Nucleus accumbens (tissue), 56 donors: Measurements from ENCODE around the gene CSNK1E.
"Not testable (repeated sequence)": the region's sequence is repeated elsewhere in the genome, so short reads cannot be mapped to it uniquely, and the experiment has no call there.

ENCODE experiments used
- DNase-seq, 56 donors: peaks; one replicate each; lab custom pipeline; 2025; lab: John Stamatoyannopoulos, UW

The CSNK1E gene

DNA sequence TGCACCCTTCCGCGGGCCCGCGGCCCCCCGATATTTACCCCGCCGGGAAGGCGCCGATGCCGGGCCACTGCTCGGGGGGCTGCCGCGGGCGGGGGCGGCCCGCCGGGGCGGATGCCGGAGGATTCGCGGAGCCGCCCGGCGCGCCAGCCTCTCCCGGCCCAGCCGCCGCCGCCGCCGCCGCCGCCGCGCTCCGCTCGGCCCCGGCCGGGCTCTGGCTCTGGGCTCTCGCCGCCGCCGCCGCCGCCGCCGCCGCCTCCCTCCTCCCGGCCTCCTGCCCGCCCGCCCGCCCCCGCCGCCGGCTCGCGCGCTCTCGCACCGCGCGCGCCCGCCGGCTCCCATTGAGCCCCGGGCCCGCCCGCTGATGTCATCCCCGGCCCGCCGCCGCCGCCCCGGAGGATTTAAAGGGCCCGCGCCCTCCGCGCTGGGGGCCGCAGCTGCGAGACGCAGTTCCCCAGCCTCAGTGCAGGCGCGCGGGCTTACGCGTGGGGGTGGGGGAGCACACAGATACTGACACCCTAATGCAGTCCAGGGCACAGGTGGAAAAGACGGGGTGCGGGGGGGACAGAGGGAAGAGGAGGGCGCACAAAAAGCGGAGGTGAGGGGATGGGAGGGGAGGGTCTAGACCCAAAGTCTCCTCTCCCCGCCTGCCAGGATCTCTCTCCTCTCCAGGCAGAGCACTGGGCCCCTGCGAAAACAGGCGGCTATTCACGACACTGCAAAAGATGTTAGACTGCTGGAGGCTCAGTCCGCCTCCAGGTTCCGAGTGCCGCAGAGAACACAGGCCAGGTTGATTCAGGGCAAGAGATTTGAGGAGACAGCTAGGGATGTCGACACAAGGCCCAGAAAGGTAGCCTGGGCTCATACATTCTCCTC lies at the start of gene CSNK1E:
Gene CSNK1E, minus strand, starts transcription at position 312 of the 873 bp plus-strand sequence. CDS start 3,276 bp downstream, outside the sequence.
- peak in 52 of 56 donors; percentile 22 to 90 (median 70) for DNase-seq

DNA sequence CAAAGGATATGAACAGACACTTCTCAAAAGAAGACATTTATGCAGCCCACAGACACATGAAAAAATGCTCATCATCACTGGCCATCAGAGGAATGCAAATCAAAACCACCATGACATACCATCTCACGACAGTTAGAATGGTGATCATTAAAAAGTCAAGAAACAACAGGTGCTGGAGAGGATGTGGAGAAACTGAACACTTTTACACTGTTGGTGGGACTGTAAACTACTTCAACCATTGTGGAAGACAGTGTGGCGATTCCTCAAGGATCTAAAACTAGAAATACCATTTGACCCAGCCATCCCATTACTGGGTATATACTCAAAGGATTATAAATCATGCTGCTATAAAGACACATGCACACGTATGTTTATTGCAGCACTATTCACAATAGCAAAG lies 48.6 kb upstream of the CSNK1E start:
- not testable (repeated sequence) for DNase-seq

GRCh38 chr22:38365174-38365573 lies 47.9 kb upstream of the CSNK1E start:
- not testable (repeated sequence) for DNase-seq

GRCh38 chr22:38360560-38360959 lies 43.3 kb upstream of the CSNK1E start:
- DNase-seq = not testable (repeated sequence)

- not testable (repeated sequence) for DNase-seq
Observed at GRCh38 chr22:38359817-38360216, 42.6 kb upstream of the CSNK1E start.

- DNase-seq = not testable (repeated sequence)
Observed at GRCh38 chr22:38357971-38358370, 40.7 kb upstream of the CSNK1E start.

DNA sequence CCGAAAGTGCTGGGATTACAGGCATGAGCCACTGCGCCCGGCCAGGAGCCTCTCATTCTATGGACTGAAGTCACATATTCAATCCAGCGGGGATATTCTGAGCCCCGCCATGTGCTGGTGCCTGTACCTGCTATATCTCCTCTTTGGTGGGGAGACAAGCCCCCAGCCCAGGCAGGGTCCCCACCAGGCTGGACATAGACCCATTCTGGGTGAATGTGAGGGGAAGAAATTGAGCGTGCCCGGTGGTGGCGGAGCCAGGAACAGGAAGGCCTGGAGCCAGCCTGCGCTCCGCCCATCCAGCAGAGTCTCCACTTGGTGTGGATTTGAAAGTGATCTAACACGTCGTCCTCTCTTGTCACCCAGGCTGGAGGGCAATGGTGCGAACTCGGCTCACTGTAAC lies 38.0 kb upstream of the CSNK1E start:
- DNase-seq = no peak

DNA sequence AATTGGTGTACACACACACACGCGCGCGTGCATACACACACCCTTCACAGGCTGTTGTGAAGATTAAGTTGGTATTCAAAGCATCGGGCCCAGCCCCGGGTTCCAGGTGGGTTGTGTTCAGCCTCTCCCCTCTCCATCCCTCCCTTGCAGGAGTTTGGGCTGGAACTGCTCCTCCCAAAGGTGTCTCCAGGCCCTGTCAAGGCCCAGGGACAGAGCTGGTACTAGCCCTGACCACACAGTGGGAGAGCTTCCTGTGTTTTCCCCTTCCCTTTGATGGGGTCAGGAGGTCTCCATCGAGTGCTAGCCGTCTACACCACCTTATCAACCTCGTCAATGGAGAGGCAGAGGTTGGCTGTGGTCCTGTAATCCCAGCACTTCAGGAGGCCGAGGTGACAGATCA lies 36.5 kb upstream of the CSNK1E start:
- DNase-seq = no peak

DNA sequence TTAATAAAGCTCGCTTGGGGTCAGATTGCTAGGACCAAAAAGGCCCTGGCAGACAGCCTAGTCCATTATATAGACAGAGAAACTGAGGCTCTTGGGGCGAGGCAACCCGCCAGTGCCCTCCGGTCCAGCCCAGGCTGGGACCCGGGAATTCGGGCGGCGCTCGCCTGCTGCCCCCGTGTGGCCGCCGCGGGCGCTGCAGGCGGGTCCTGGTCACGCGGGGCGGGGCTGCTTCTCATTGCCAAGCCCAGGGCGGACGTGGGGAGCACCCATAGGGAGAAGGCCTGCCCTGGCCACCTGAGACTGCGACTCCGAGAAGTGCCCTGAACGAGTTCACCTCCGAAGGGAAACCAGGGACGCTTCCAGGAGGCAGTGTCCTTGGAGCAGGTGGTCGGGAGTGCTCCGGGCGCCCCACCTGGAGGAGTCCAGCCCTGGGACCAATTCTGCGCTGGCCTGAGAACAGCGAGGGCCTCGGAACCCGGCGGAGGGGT lies 36.0 kb upstream of the CSNK1E start:
- DNase-seq = peak in 44 of 56 donors; percentile 5 to 77 (median 35)

DNA sequence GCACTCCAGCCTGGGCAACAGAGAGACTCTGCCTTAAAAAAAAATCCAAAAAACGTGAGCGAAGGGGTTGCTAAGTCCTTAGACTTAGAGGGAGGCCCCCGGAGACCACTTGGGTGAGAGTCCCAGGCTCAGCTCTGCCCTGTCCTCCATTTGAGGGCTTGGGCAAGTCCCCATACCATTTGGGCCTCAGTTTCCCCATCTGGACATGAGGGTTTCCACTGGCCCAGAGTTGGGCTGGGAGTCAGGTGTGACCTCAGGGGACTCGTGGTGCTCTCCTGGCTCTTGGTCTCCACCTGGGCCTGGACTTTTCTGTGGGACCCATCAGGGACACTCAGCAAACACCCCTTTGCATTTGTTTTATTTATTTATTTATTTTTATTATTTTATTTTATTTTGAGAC lies 35.2 kb upstream of the CSNK1E start:
- no peak for DNase-seq

DNA sequence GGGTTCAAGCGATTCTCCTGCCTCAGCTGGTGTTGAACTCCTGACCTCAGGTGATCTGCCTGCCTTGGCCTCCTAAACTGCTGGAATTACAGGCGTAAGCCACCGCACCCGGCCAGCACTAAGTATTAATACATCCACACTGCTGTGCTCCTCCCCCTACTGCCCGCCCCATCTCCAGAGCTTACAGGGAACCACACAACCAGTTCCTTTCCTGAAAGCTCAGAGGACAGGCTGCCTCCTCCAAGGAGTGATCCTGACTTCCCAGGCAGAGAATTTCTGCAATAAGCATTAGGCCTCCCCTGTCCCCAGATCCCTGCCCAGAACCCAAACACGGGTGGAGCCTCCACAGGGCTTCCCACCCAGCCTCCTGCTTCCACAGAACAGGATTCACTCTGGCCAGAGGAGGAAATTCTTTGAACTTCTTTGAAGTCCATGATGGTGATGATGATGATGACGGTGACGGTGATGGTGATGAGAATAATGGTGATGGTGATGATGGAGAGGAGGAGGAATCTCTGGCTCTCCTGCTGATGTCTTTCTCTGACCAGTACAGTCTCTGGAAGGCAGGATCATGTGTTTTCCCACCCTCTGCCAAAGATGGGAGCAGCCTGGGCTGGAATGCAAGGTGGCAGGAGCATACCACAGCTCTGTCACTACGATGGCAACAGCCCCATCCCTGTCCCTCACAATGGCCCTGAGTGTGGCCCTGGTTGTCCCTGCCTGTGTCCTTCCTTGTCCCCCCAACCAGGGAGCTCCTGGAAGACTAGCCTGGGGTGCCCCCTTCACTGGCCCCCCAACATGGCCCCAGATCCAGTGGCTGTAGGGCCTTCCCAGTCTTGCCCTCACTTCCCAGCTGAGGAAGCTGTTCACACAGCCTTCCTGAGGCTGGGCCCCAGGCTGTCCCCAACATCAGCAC lies 33.5 kb upstream of the CSNK1E start:
- no peak for DNase-seq

GRCh38 chr22:38348751-38349496 lies 31.7 kb upstream of the CSNK1E start:
- no peak for DNase-seq

DNA sequence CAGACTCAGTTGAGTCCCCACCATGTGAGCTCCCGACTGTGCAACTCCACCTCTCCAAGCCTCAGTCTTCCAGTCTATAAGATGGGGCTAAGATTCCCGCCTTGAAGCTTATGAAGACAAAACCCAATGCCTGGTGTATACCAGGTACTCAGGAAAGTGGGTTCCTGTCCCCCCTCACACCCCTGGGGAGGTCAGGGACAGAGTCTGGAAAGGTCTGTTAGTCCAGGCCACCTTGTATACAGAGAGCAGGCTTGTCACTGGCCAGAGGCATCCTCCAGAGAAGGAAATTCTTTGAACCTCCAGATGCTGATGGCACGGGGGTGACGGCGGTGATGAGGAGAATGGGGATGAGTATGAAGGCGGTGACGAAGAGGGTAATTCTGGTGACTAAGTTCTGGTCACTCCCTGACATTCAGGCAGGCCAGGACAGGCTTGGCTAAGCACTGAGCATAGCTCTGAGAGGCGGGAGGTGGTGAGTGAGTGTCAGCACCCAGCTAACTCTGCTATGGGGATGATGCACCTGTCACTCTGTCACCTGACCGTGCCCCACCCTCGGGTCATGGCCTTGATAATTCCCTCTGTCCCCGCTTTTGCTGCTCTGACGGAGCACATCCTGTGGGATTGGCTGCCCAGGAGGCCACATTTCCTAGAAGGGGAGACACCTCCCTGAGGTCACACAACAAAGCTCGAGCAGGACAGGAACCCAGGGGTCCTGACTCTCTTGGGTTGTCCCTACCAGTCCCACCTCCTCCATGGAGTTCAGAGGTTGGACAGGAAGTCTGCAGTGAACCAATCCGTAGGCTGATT lies 30.9 kb upstream of the CSNK1E start:
- no peak for DNase-seq

- DNase-seq = no peak
Observed at GRCh38 chr22:38347181-38347943, 30.1 kb upstream of the CSNK1E start.

- DNase-seq = no peak
Observed at GRCh38 chr22:38346506-38346905, 29.3 kb upstream of the CSNK1E start.

GRCh38 chr22:38345782-38346181 lies 28.5 kb upstream of the CSNK1E start:
- DNase-seq = no peak

GRCh38 chr22:38339893-38340292 lies 22.7 kb upstream of the CSNK1E start:
- DNase-seq = not testable (repeated sequence)

DNA sequence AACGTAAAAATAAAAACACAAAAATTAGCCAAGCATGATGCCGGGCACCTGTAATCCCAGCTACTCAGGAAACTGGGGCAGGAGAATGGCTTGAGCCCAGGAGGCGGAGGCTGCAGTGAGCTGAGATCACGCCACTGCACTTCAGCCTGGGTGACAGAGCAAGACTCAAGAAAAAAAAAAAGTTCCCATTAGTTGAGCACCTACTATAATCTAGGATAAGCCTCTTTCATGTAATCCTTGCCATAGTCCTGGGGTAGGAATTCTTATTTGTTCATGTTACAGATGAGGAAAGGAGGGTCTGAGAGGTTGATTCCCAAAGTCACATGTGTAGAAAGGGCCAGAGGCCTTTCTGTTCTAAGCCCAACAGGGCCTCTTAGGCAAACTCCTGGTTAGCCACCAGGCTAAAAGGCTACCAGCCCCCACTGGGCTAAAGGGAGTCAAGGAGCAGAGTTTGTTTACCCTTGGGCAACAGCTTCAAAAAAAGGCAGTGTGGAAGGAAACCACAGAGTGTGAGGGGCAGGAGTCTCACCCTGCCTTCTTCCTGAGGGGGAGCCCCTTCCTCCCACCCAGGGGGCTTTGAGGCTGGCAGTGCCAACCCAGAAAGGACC lies 21.6 kb upstream of the CSNK1E start:
- DNase-seq = no peak
